ENCODE data around the gene UPK3A.

UPK3A gene

DNA sequence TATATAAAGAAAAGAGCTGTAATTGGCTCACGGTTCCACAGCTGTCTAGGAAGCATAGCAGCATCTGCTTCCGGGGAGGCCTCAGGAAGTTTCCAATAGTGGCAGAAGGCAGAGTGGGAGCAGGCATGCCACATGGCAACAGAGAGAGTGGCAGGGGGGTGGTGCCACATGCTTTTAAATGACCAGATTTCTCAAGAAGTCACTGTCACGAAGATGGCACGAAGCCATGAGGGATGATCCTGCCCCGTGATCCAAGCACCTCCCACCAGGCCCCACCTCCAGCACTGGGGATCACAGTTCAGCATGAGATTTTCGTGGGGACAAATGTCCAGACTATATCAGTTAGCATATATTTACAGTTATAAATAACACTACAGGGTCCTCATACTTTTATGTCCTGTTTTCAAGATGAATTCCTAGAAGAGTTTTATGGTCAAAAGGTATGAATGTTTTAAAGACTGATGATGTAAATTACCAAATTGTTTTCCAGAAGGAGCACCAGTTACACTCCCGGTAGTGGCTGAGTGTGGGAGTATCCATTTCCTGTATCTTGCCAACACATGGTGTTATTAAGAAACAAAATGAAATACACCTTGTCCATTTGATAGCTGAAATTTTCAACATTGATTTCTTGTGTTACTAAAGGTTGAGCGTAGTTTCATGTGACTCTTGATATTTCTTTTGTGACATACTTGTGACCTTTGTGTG, 44.2 kb downstream of the UPK3A start:
- DNase-seq, result peak in 6 of 56 donors; percentile 7 to 51 (median 10)

- DNase-seq, result peak in 40 of 56 donors; percentile 16 to 88 (median 52)
Observed at GRCh38 chr22:45329530-45329936, 44.8 kb downstream of the UPK3A start.

- DNase-seq, result no peak
Observed at GRCh38 chr22:45330548-45330947, 45.8 kb downstream of the UPK3A start.

DNA sequence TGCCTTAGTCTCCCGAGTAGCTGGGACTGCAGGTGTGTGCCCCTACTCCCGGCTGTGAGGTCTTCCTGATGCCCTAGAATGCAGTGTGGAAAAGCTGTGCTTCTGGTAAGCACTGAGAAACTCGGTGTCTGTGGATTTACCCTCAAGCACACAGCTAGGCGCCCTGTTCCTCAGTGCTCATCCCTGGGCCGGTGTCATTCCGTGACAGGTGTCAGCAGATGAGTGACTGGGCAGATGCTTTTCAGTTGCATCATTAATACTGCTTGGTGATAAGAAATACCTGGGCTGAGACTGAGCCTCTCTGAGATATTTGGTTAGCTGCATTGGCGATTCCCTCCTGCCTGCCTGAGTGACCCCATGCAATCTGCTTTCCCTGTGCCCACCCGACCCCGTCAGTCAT, 46.7 kb downstream of the UPK3A start:
- DNase-seq, result no peak

- no peak for DNase-seq
Observed at GRCh38 chr22:45332001-45332400, 47.3 kb downstream of the UPK3A start.

GRCh38 chr22:45334068-45334467, 49.3 kb downstream of the UPK3A start:
- DNase-seq, result no peak

DNA sequence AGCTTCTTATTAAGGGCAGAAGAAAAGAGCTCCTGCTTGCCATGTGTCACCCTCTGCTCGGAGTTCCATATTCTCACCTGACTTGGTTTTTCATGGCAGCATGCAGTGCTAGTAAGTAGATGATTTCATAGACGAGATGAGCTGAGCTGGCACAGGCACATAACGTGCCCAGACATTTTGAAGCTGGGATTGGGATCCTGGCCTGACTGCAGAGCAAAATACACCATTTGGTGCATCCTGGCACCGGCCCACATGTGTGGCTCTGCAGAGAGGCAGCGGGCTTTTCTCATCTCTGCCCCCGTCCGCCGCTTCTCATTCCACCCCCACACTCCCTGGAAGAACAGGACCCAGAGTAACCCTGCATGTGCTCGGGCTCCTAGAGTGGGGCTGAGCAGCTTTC, 49.8 kb downstream of the UPK3A start:
- peak in 11 of 56 donors; percentile 17 to 51 (median 32) for DNase-seq

DNA sequence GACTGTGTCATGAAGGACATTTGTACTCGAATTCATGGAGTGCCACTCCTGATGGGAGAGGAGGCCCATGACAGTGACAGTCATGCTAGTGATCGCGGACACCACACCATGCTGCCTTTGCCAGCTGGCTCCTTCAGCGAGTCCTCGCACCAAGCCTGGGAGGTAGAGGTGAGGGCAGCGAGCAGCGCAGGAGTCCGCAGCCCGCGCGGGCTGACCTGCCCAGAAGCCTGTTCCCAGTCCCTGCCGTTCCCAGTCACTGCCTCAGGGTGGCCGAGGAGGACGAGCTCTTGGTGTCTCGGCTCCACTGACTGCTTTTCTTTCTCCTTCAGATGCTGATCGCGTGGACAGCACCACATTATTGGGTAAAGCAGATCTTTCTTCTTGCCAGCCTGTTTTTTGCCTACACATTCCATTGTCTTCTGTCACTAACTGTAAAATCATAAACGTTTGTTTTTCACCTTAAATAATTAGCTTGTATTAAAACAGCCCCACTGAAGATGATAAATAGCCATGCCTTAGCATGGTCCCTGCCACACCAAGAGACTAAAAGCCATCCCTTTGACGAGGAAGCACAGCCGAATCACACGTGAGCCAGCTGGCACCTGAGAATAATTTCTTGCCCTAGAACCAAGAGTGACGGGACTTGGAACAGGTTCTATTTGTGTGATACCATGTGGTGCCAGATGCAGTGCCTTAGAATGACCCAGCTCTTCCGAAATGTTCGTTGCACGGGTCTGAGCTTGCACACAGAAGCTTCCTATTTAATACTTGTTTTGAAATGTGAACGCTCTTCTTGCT, 50.5 kb downstream of the UPK3A start:
- DNase-seq, result peak in 3 of 56 donors; percentile 23 to 51 (median 44)

DNA sequence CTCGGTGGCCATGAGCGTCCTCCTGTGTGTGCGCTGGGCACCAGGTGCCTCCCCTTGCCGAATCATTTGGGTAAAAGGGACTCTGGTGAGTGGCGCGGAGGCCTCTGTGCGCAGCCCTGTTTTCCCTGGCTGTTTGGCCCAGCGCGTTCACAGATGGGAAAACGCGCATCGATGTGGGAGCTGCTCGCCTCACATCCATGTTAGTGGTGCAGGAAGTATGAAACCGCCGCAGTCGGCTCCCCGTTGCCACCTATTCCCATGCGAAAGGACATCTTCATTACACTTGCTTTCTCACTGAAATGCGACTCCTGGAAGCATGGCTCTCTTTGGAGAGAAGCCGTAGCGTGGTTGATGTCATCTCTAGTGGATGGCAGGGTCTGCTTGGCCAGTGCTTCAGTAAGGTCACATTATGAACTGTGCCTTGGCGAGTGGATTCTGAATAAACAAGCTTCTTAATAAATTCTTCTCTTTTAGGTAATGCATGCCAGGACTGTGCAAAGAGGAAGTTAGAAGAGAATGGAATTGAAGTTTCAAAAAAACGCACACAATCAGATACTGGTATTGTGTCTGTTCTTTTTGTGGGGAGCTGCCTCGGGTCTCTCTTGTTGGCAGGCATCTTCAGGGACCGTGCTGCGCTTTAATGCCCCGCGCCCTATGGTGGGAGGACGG, 51.2 kb downstream of the UPK3A start:
- DNase-seq, result no peak

- peak in 25 of 56 donors; percentile 11 to 72 (median 29) for DNase-seq
Observed at GRCh38 chr22:45336971-45337431, 52.3 kb downstream of the UPK3A start.

DNA sequence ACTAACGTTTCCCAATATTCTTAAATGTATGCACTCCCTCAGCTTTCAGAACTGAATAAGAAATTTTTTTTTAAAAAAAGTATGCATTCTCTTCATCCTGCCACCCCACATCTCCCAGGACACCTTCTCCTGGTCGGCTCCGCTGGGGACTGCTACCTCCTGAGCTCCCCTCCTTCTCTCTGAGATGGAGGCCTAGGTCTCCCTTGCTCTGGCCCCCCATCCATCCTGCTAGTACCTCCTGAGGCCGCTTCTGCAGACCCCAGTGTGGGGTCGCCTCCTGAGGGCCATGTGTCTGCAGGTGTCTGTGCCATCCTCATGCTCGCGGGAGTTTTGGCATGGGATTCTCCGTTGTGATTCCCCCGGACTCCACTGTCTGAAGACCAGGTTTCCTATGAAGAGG, 52.8 kb downstream of the UPK3A start:
- no peak for DNase-seq

DNA sequence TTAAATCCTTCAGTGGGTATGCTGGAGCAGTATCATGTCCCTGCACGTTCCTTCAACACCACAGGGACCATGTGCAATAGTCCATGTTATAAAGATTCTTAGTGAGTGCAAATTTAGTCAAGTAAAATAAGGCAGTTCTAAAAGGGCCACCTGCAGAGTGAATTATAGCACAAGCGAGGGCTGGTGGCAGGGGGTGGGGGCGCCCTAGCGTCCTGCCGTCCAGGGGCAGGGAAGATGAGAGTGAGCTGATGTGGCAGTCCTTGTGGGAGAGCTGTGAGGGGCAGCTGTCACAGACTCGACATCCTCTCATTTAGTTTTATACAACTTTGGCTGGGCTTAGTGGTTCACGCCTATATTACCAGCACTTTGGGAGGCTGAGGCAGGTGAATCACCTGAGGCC, 54.0 kb downstream of the UPK3A start:
- DNase-seq, result no peak

- DNase-seq, result no peak
Observed at GRCh38 chr22:45340323-45340722, 55.6 kb downstream of the UPK3A start.

- DNase-seq, result no peak
Observed at GRCh38 chr22:45341498-45341897, 56.7 kb downstream of the UPK3A start.

DNA sequence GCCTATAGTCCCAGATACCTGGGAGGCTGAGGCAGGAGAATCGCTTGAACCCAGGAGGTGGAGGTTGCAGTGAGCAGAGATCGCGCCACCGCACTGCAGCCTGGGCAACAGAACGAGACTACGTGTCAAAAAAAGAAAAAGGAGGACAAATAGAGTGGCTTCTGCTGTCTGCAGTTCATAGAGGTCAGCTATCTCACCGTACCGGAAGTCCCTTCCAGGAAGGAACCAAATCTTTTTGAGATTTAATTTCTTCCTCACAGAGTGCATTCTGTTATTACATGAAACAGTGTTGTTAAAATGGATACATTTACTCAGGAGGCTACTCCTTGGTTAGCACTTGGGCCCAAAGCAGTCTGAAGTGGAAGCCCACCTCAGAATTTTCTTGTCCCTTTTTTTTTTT, 58.4 kb downstream of the UPK3A start:
- no peak for DNase-seq

DNA sequence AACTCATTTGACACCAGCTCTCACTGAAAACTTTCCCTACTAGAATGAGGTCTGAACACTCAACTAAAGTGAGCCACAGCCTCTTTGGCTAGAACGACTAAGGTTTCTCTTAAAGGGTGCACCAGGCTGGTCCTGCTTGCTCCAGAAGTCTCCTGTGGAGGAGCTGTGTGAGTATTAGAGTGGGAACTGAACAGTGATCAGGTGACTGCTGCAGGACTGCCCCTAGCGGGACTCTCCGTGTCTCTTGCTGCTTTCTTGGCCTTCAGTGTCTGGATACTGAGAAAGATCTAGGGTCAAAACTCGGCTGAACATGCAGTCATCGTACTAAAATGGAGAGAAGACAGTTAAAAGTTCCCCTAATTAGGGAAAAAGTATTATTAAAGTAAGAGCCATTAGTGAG, 59.6 kb downstream of the UPK3A start:
- DNase-seq, result peak in 2 of 56 donors; percentile 6 to 22
